Neutrophil (primary cell): ENCODE results near the gene NUP210.

Source experiments
- H3K27ac ChIP-seq: fragments of 200-600 bp; sonication (generic); 2 replicates; pipeline ENCODE4 v1.5.1; 2016; ENCODE audit warnings: mild to moderate bottlenecking, moderate library complexity
- H3K27me3 ChIP-seq: fragments of 200-600 bp; sonication (generic); 2 replicates; pipeline ENCODE4 v1.6.0; 2016; ENCODE audit warnings: mild to moderate bottlenecking
- H3K36me3 ChIP-seq: fragments of 200-600 bp; sonication (generic); 2 replicates; pipeline ENCODE4 v1.5.1; 2017
- H3K4me1 ChIP-seq, 2 experiments: fragments of 200-600 bp in 1 of 2; sonication (generic) in 1 of 2; 1 replicate in 1 of 2; 2 replicates in 1 of 2; pipeline versions ENCODE4 v1.5.1 to v1.6.1; 2013 to 2016; ENCODE audit warnings: low read depth in 1 of 2, low read length in 1 of 2, mild to moderate bottlenecking in 1 of 2, moderate library complexity in 1 of 2; ENCODE audit not compliant: control insufficient read depth in 1 of 2, insufficient read depth in 1 of 2
- H3K4me3 ChIP-seq, 2 experiments: fragments of 200-600 bp in 1 of 2; sonication (generic) in 1 of 2; 1 replicate in 1 of 2; 2 replicates in 1 of 2; pipeline ENCODE4 v1.5.1; 2013 to 2016; ENCODE audit warnings: low read depth in 1 of 2, low read length in 1 of 2, mild to moderate bottlenecking in 1 of 2, moderate library complexity in 1 of 2
- H3K9me3 ChIP-seq: fragments of 200-600 bp; sonication (generic); 2 replicates; pipeline ENCODE4 v1.5.1; 2016
- TF ChIP-seq, protein P1 (sequence below): fragments of 200-600 bp; sonication (generic); IDR thresholded peaks from 2 replicates; pipeline ENCODE4 v1.5.1; 2016; ENCODE audit warnings: antibody characterized with exemption

NUP210 gene

DNA sequence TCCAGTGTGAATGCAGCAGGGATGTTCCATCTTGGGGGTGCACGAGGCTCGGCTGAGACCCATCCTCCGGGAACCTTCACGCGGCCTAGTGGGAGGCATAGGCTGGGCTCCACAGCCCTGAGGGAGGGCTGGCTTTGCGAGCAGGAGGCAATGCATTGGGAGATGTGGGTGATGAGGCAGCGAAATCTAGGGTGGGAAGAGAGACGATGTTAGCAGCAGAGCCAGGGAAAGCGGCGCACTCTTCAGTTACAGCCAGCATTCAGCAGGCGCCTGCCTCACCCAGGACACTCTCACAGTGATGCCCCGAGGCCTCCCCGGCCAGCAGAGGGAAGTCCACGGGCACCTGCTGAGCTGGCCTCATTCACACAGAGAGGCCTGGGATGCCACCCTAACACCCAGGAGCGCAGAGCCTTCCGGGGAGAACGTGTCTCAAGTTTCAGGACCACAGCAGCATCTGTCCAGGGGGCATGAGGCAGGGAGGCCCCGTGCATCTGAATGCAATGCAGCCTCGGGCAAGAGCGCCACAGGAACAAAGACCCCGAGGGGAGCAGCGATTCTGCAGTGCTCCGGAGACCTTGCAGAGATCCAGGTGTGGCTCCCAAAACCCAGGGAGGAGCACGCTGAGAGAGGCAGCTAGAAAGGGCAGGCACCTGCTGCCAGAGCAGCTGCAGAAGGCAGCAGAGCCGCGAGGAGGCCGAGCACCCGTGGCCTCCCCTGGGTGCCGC, 102.4 kb downstream of the NUP210 start:
- H3K9me3 ChIP-seq: no peaks in the 10 kb centered on the region
- H3K27me3 ChIP-seq: no peaks in the 10 kb centered on the region
- no peak overlapping the region for H3K27ac ChIP-seq
- TF ChIP-seq, protein P1, sequence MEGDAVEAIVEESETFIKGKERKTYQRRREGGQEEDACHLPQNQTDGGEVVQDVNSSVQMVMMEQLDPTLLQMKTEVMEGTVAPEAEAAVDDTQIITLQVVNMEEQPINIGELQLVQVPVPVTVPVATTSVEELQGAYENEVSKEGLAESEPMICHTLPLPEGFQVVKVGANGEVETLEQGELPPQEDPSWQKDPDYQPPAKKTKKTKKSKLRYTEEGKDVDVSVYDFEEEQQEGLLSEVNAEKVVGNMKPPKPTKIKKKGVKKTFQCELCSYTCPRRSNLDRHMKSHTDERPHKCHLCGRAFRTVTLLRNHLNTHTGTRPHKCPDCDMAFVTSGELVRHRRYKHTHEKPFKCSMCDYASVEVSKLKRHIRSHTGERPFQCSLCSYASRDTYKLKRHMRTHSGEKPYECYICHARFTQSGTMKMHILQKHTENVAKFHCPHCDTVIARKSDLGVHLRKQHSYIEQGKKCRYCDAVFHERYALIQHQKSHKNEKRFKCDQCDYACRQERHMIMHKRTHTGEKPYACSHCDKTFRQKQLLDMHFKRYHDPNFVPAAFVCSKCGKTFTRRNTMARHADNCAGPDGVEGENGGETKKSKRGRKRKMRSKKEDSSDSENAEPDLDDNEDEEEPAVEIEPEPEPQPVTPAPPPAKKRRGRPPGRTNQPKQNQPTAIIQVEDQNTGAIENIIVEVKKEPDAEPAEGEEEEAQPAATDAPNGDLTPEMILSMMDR: no peak
- no peak overlapping the region for H3K4me3 ChIP-seq
- H3K36me3 ChIP-seq: peaks cover 93% of the 10 kb centered on the region
- H3K4me1 ChIP-seq: no peaks in the 10 kb centered on the region

GRCh38 chr3:13316603-13317002, 103.5 kb downstream of the NUP210 start:
- Histone ChIP-seq H3K4me1 (no peaks in the 10 kb centered on the region), H3K27ac (no peak overlapping the region), H3K36me3 (peaks cover 81% of the 10 kb centered on the region), H3K27me3 (no peaks in the 10 kb centered on the region), H3K4me3 (no peak overlapping the region), H3K9me3 (no peaks in the 10 kb centered on the region)
- TF ChIP-seq, protein P1: no peak

- Histone ChIP-seq H3K36me3 (peaks cover 65% of the 10 kb centered on the region), H3K4me1 (no peaks in the 10 kb centered on the region), H3K27me3 (no peaks in the 10 kb centered on the region), H3K27ac (no peak overlapping the region), H3K9me3 (no peaks in the 10 kb centered on the region), H3K4me3 (no peak overlapping the region)
- TF ChIP-seq, protein P1: no peak
Measured at GRCh38 chr3:13314877-13315276, 105.2 kb downstream of the NUP210 start.

GRCh38 chr3:13313813-13314212, 106.3 kb downstream of the NUP210 start:
- no peaks in the 10 kb centered on the region for H3K27me3 ChIP-seq
- H3K9me3 ChIP-seq: no peaks in the 10 kb centered on the region
- TF ChIP-seq, protein P1: no peak
- peaks cover 62% of the 10 kb centered on the region for H3K36me3 ChIP-seq
- H3K27ac ChIP-seq: no peak overlapping the region
- no peaks in the 10 kb centered on the region for H3K4me1 ChIP-seq
- no peak overlapping the region for H3K4me3 ChIP-seq

DNA sequence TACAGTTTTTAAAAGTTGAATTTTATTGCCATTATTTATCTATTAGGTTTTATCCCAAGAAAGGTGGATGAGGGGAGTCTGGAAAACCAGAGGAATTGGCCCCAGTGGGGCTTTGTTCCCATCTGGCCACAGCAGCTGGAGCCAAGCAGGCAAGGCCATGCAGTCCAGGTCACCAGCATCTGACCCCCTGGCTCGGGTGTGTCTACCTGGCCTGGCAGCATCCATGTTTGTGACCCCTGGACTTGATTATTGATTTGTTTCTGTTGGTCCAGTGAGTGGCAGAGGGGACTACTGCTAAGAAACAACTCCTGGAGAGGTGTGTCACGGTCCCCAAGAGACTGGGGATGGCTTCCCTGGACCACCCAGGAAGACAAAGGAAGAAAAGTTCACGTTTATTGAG, 111.1 kb downstream of the NUP210 start:
- Histone ChIP-seq H3K9me3 (no peaks in the 10 kb centered on the region), H3K4me1 (no peaks in the 10 kb centered on the region), H3K27me3 (no peaks in the 10 kb centered on the region), H3K36me3 (peaks cover 14% of the 10 kb centered on the region), H3K27ac (no peak overlapping the region), H3K4me3 (no peak overlapping the region)
- TF ChIP-seq, protein P1: no peak
